MM.1S (cell line): ENCODE measurements around the gene PACS2.

Experiments used
- CTCF ChIP-seq: fragments of 300-600 bp; sonication (generic); IDR thresholded peaks from 2 replicates; pipeline ENCODE4 v1.5.1; 2016; ENCODE audit warnings: antibody characterized with exemption, low read length, mixed read lengths
- EZH2 ChIP-seq: fragments of 300-600 bp; sonication (generic); optimal IDR thresholded peaks from 2 replicates; pipeline ENCODE3; 2017; ENCODE audit warnings: low read depth, mild to moderate bottlenecking, antibody characterized with exemption, low read length, mixed read lengths
- EZH2phosphoT487 ChIP-seq: fragments of 300-600 bp; sonication (generic); IDR thresholded peaks from 2 replicates; pipeline ENCODE4 v1.6.1; 2018; ENCODE audit warnings: antibody characterized with exemption, low read length

GRCh38 chr14:105271224-105271890 is 43.2 kb upstream of the PACS2 start:
- TF ChIP-seq CTCF: no peak
- TF ChIP-seq EZH2phosphoT487: no peak
- TF ChIP-seq EZH2: no peak
